ENCODE data around the gene MYOF.
"Not testable (repeated sequence)": the region's sequence is repeated elsewhere in the genome, so short reads cannot be mapped to it uniquely, and the experiment has no call there.

Gene MYOF

GRCh38 chr10:93456480-93456879 is 25.7 kb downstream of the MYOF start:
- no peak for DNase-seq

- no peak for DNase-seq
These were observed 27.4 kb downstream of the MYOF start for GRCh38 chr10:93454736-93455135.

GRCh38 chr10:93454146-93454545 is 28.0 kb downstream of the MYOF start:
- DNase-seq, result no peak

DNA sequence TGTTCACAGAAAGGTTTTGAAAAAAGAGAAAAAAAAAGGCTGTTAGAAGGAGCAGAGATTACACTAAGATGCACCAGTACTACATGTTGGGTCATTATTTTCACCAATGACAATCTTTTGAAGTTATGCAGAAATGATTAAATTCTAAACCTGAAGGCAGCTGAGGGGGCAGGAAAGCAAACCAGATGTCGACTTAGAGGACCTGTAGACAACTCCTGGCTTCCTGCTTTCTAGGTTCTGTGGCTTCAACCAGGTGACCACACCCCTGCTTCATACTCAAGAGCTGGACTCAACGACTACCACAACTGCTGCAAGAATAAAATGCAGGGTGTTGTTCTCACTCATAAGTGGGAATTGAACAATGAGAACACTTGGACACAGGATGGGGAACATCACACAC is 30.0 kb downstream of the MYOF start:
- DNase-seq, result peak in 1 of 3 experiments; percentile 28

GRCh38 chr10:93451244-93451947 is 30.7 kb downstream of the MYOF start:
- no peak for DNase-seq

DNA sequence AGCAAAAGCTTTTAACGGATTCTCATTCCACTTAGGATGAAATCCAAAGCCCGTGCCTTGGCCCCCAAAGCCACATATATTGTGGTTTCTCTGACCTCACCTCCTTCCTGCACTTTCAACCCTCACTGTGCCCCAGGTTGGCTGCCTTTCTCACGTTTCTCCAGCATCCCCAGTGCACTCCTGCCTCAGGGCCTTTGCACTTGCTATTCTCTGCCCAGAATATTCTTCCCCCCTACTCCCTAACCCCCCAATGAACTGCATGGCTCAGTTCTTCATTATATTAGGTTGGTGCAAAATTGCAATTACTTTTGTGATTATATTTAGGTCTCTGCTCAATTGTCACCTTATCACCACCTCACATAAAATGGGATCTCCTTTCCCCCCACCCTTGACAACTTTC is 34.2 kb downstream of the MYOF start:
- no peak for DNase-seq

DNA sequence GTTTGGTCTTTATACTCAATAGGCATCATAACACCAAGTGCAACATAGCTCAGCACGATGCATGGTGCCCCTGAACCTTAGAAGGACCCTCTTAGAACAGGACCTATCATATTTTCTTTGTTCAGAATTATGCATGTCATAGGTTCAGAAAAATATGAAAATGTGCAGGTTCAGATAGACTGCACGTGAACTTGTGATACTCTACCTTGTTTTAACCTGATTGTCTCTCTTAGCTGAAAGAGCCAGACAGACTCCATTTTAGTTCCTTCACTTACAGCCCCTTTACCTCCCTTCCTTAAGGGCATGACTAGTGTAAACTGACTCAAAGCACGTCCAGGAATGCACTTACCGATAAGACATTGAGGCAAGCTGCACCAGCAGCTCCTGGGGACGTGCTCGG is 35.1 kb downstream of the MYOF start:
- no peak for DNase-seq

- DNase-seq, result no peak
These were observed 36.0 kb downstream of the MYOF start for GRCh38 chr10:93445978-93446720.

DNA sequence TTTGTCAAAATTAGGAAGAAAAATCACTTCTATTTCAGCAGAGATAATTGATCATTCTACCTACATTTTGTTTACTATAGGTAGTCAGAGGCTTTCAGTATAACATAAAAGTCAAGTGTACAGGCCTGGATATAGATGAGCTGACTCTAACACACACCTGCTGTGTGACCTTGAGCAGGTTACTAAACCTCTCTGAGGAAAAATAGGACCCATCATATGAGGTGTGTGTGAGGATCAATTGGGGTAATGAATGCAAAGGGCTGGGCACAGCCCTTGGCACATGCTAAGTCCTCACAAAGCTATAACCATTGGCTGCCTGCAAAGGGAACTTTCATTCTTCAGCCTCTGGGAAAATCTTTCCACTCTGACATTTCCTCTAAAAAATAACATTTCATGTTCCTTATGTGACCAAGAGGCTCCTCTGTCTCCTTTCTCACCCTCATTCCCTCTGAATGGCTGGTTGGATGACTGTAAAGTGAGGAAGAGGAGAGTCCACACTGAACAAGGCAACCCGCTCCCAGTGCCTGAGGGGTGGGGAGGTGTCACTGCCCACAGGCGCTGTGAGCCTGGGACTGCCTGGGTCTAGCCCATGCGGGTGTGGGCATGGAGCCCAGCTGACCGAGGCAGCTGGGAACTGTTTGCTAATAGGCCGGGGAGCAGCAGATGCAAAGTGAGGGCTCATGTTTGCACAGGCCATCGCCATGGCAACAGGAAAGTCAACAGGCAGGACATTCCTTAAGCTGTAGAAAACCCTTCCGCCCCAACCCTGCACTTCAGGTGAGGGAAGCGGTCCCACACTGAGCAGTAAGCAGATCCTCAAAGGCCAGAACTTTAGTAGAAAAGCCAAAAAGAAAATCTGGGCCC is 36.8 kb downstream of the MYOF start:
- DNase-seq, result peak; percentile 81 to 95 (median 84)

GRCh38 chr10:93443481-93443880 is 38.7 kb downstream of the MYOF start:
- no peak for DNase-seq

- DNase-seq, result not testable (repeated sequence)
These were observed 39.4 kb downstream of the MYOF start for GRCh38 chr10:93442721-93443120.

GRCh38 chr10:93440591-93441091 is 41.5 kb downstream of the MYOF start:
- DNase-seq, result peak; percentile 6 to 72 (median 16)

DNA sequence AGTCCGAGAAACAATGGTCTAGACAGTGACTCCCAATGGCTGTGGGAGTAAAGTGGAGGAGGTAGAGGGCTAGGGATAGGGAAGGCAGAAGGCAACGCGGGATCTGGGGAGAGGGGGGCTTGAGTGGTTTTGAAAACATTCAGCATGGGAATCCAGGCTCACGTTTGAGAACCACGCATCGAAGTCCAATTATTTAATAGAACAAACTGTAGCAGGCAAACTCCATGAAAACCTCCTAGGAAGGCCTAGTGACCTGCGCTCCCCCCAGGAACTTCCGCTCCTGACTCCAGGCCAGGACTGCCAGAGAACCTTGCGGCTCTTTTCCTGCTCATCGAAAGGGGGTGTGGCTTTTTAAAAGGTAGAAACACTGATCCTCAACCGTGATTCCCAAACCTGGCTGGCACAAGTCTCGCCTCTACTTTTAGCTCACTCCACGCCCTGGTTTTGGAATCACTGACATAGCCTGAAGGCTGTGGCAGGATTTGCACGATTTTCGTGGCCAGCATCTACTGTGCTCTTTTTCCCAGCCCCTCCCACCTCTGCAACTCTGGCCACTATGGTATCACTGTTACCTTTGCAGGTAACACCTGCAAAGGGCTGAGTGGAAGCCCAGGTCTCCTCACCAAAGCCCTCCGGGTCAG is 43.4 kb downstream of the MYOF start:
- DNase-seq, result peak in 1 of 3 experiments; percentile 75

GRCh38 chr10:93437946-93438612 is 44.1 kb downstream of the MYOF start:
- DNase-seq, result no peak

GRCh38 chr10:93437086-93437945 is 44.8 kb downstream of the MYOF start:
- DNase-seq, result no peak

- DNase-seq, result no peak
These were observed 45.5 kb downstream of the MYOF start for GRCh38 chr10:93436591-93437085.

GRCh38 chr10:93435621-93436397 is 46.3 kb downstream of the MYOF start:
- peak in 1 of 3 experiments; percentile 44 for DNase-seq

- no peak for DNase-seq
These were observed 47.1 kb downstream of the MYOF start for GRCh38 chr10:93434991-93435491.

DNA sequence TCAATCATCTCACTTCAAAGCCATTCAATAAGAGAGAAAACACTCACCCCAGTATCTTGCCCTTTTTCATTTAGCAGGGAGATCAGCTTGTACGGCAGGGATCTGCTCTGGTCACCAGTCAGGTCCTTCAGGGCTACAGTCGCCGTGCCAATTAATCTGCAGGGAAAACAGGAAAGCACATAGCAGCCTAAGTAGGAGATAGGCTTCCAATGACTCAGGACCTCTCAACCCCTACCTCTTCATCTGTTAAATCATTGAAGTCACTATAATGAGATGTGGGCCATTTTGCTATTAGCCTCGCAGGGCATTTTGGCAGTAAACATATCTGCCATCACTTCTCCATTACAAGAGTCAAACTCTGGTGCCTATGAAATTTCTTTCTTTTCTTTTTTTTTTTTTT is 50.8 kb downstream of the MYOF start:
- no peak for DNase-seq

GRCh38 chr10:93425861-93426260 is 56.3 kb downstream of the MYOF start:
- DNase-seq, result no peak

Measured in NCI-H1417 (cell line).